A673 (cell line): ENCODE measurements around the gene CACNA2D3.

Source experiments
- EZH2 ChIP-seq: fragments of 200-600 bp; sonication (generic); IDR thresholded peaks from 2 replicates; pipeline ENCODE4 v1.6.1; 2017; ENCODE audit warnings: borderline replicate concordance, low read depth, mild to moderate bottlenecking, mixed read lengths, antibody characterized with exemption, low read length; ENCODE audit not compliant: poor library complexity, severe bottlenecking
- TF ChIP-seq, protein P1 (sequence below): fragments of 300-800, 200-600 bp; sonication (generic); conservative IDR thresholded peaks from 2 replicates; pipeline ENCODE4 v1.5.1; 2017; ENCODE audit warnings: low read depth, mild to moderate bottlenecking, antibody characterized with exemption, low read length, moderate library complexity, mixed read lengths

GRCh38 chr3:54936561-54936960 lies 814.2 kb downstream of the CACNA2D3 start:
- TF ChIP-seq, protein P1, sequence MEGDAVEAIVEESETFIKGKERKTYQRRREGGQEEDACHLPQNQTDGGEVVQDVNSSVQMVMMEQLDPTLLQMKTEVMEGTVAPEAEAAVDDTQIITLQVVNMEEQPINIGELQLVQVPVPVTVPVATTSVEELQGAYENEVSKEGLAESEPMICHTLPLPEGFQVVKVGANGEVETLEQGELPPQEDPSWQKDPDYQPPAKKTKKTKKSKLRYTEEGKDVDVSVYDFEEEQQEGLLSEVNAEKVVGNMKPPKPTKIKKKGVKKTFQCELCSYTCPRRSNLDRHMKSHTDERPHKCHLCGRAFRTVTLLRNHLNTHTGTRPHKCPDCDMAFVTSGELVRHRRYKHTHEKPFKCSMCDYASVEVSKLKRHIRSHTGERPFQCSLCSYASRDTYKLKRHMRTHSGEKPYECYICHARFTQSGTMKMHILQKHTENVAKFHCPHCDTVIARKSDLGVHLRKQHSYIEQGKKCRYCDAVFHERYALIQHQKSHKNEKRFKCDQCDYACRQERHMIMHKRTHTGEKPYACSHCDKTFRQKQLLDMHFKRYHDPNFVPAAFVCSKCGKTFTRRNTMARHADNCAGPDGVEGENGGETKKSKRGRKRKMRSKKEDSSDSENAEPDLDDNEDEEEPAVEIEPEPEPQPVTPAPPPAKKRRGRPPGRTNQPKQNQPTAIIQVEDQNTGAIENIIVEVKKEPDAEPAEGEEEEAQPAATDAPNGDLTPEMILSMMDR = no peak
- no peak for TF ChIP-seq EZH2
